Gastrocnemius medialis (tissue), 4 donors: ENCODE measurements around the gene CALML3. TPM values are rescaled to one million over a fixed set of nuclear protein-coding genes. Genes with fewer than 3 reads are reported as not detected.

Experiments
- ATAC-seq, 2 donors: fragments of 150-250 bp; one replicate each; pipeline ENCODE4 v1.9.1; 2016
- DNase-seq, 2 donors: peaks; one replicate each; pipeline ENCODE4 v3.0.0-alpha.2; 2019
- H3K27ac ChIP-seq, 4 donors: fragments of 200-600 bp; sonication (generic); 1 replicate in 1 of 4; 2 replicates in 3 of 4; pipeline ENCODE4 v1.5.1; 2016 to 2018; ENCODE audit warnings: mild to moderate bottlenecking in 2 of 4, moderate library complexity in 1 of 4
- H3K27me3 ChIP-seq, 3 donors: fragments of 200-600 bp; sonication (generic) in 2 of 3; 1 replicate in 1 of 3; 2 replicates in 2 of 3; pipeline versions ENCODE4 v1.5.1 to v1.6.0; 2016 to 2019; ENCODE audit warnings: mild to moderate bottlenecking in 1 of 3, moderate library complexity in 1 of 3
- H3K36me3 ChIP-seq, 2 donors: fragments of 200-600 bp; sonication (generic) in 1 of 2; one replicate each; pipeline ENCODE4 v1.5.1; 2017 to 2018
- H3K4me1 ChIP-seq, 2 donors: fragments of 200-600 bp; sonication (generic) in 1 of 2; one replicate each; pipeline ENCODE4 v1.5.1; 2016 to 2017; ENCODE audit warnings: mild to moderate bottlenecking in 2 of 2
- H3K4me3 ChIP-seq, 4 donors: fragments of 200-600 bp; sonication (generic) in 3 of 4; 1 replicate in 1 of 4; 2 replicates in 3 of 4; pipeline ENCODE4 v1.5.1; 2016 to 2019; ENCODE audit warnings: mild to moderate bottlenecking in 2 of 4
- H3K9me3 ChIP-seq, 3 donors: fragments of 200-600 bp; sonication (generic) in 2 of 3; 1 replicate in 1 of 3; 2 replicates in 2 of 3; pipeline ENCODE4 v1.5.1; 2016 to 2019
- CTCF ChIP-seq, 5 experiments: fragments of 450-650 bp in 3 of 5; fragments of 200-600 bp in 2 of 5; sonication (generic) in 2 of 5; IDR thresholded peaks in 4 of 5; conservative IDR thresholded peaks in 1 of 5; 1 replicate in 4 of 5; 2 replicates in 1 of 5; pipeline ENCODE4 v1.5.1; 2016 to 2019; ENCODE audit warnings: antibody characterized with exemption in 5 of 5, mild to moderate bottlenecking in 3 of 5, moderate library complexity in 3 of 5
- POLR2A ChIP-seq, 2 donors: fragments of 450-650 bp; IDR thresholded peaks; one replicate each; pipeline ENCODE4 v1.6.1; 2017; ENCODE audit warnings: antibody characterized with exemption in 2 of 2, mild to moderate bottlenecking in 2 of 2, moderate library complexity in 2 of 2
- in situ Hi-C, 4 donors: fragments of 200-750 bp; cut with MboI; loops; one replicate each; pipeline versions ENCODE4 v1.15.0 to v1.8.0; 2017; ENCODE audit warnings: low sequenced_read_pairs in 4 of 4
- intact Hi-C: fragments of 100-400 bp; cut with DNase I; formaldehyde crosslinking; loops from one replicate; pipeline ENCODE4 v1.15.1; 2023; ENCODE audit warnings: low total_unique reads
- total RNA-seq, 4 donors: library from RNA; depleted of rRNA; stranded (reverse); fragments of >200 nt; gene quantifications; one replicate each; pipeline versions ENCODE4 v1.1.0 to v1.2.3, GENCODE V29; 2016

Gene CALML3
- total RNA-seq, 4 donors from 2014 or later, result not detected

DNA sequence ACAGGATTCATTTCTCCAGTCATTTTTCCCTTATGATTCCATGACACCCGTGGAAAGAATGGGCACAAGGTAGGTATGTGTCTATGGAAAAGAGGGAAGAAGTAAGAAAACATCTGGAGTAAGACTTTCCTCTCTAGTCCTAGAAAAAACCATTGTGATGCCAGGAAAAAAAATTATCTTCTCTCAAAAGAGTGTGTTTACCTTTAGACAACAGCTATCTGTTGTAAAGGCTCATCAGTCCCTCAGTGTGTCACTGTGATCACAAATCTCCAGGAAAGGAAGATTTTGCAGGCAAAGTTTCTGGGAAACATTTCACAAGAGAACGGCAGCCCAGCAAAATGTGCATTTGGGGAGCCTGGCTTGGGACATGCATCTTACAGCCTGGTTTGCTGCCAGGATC is 44.8 kb downstream of the CALML3 start:
- no peak for TF ChIP-seq CTCF (IDR thresholded peaks at IDR 0.05 in 4 of 5, conservative IDR thresholded peaks at IDR 0.05 in 1 of 5)
- H3K36me3 ChIP-seq, result no peaks in the 10 kb centered on the region
- H3K27ac ChIP-seq, result no peak overlapping the region
- H3K4me3 ChIP-seq, result no peak overlapping the region
- in situ Hi-C loops, result no loop called here
- no peak for DNase-seq
- intact Hi-C loops, result no loop called here
- no peaks in the 10 kb centered on the region for H3K9me3 ChIP-seq
- H3K4me1 ChIP-seq, result peaks cover 6 to 12% of the 10 kb centered on the region in 2 donors
- H3K27me3 ChIP-seq, result no peaks in the 10 kb centered on the region
- no peak for ATAC-seq

GRCh38 chr10:5570007-5570655 is 45.4 kb downstream of the CALML3 start:
- no peaks in the 10 kb centered on the region for H3K9me3 ChIP-seq
- H3K4me1 ChIP-seq, result peaks cover 12 to 15% of the 10 kb centered on the region in 2 donors
- no peak overlapping the region for H3K27ac ChIP-seq
- no peak for TF ChIP-seq CTCF (IDR thresholded peaks at IDR 0.05 in 4 of 5, conservative IDR thresholded peaks at IDR 0.05 in 1 of 5)
- no peak for TF ChIP-seq POLR2A (IDR thresholded peaks at IDR 0.05)
- no peak overlapping the region for H3K4me3 ChIP-seq
- ATAC-seq, result no peak
- in situ Hi-C loops, result no loop called here
- intact Hi-C loops, result no loop called here
- H3K27me3 ChIP-seq, result no peaks in the 10 kb centered on the region
- H3K36me3 ChIP-seq, result no peaks in the 10 kb centered on the region
- DNase-seq, result no peak

- in situ Hi-C loops (no loop called here), intact Hi-C loops (no loop called here)
- ATAC-seq (no peak), DNase-seq (no peak)
- H3K9me3 ChIP-seq, result no peaks in the 10 kb centered on the region
- no peaks in the 10 kb centered on the region for H3K27me3 ChIP-seq
- no peak overlapping the region for H3K4me3 ChIP-seq
- H3K27ac ChIP-seq, result no peak overlapping the region
- no peaks in the 10 kb centered on the region for H3K36me3 ChIP-seq
- H3K4me1 ChIP-seq, result peaks cover 14 to 19% of the 10 kb centered on the region in 2 donors
- TF ChIP-seq CTCF (IDR thresholded peaks at IDR 0.05 in 4 of 5, conservative IDR thresholded peaks at IDR 0.05 in 1 of 5) (no peak), POLR2A (IDR thresholded peaks at IDR 0.05) (no peak)
Observed at GRCh38 chr10:5570979-5571810, 46.4 kb downstream of the CALML3 start.

- no peaks in the 10 kb centered on the region for H3K36me3 ChIP-seq
- DNase-seq, result no peak
- no peaks in the 10 kb centered on the region for H3K27me3 ChIP-seq
- no peak overlapping the region for H3K4me3 ChIP-seq
- no peak overlapping the region for H3K27ac ChIP-seq
- H3K4me1 ChIP-seq, result peaks cover 14 to 19% of the 10 kb centered on the region in 2 donors
- H3K9me3 ChIP-seq, result no peaks in the 10 kb centered on the region
- in situ Hi-C loops, result no loop called here
- ATAC-seq, result no peak
- TF ChIP-seq POLR2A (IDR thresholded peaks at IDR 0.05) (no peak), CTCF (IDR thresholded peaks at IDR 0.05 in 4 of 5, conservative IDR thresholded peaks at IDR 0.05 in 1 of 5) (no peak)
- intact Hi-C loops, result no loop called here
Observed at GRCh38 chr10:5571826-5572225, 47.1 kb downstream of the CALML3 start.
